ENCODE results near the gene GPC5. TPM values are rescaled to one million over a fixed set of nuclear protein-coding genes. Genes with fewer than 3 reads are reported as not detected.

The GPC5 gene
- total and polyA plus RNA-seq, 2 of the 8 experiments (the other 6 are each of a cell fraction or from before 2014, with no cell fraction given) = 0.20 to 0.39 TPM

GRCh38 chr13:91618315-91618714, 219.9 kb downstream of the GPC5 start:
- H2BK5ac ChIP-seq (ENCODE audit: low read depth, low read length) = no peak overlapping the region
- H3K23me2 ChIP-seq (ENCODE audit: low read depth, low read length) = no peaks in the 10 kb centered on the region
- H3K23ac ChIP-seq (ENCODE audit: insufficient read length) = no peak overlapping the region
- no peak overlapping the region for H3K4me2 ChIP-seq (ENCODE audit: insufficient read depth in 1 of 2, low read depth in 2 of 2, low read length in 2 of 2)
- no peak overlapping the region for H2BK20ac ChIP-seq (ENCODE audit: low read length)
- no peaks in the 10 kb centered on the region for H3K27me3 ChIP-seq (replicated peaks in 1 of 4; ENCODE audit: control insufficient read depth in 3 of 4, extremely low read depth in 1 of 4, insufficient read depth in 3 of 4, low read length in 3 of 4)
- no peak overlapping the region for H3K18ac ChIP-seq (ENCODE audit: extremely low read depth, low read length)
- ChIA-PET POLR2A (ENCODE audit: partially characterized antibody) (no interaction called here), CTCF (ENCODE audit: partially characterized antibody) (interaction anchor here (0.6 to 1.3 kb wide), 4 partner anchors 10 to 94 kb away, joined by 3 to 4 read pairs (median 3); no protein-coding TSS in a partner anchor)
- no peaks in the 10 kb centered on the region for H3K36me3 ChIP-seq (ENCODE audit: control insufficient read depth in 2 of 4, insufficient read depth in 4 of 4, low read length in 3 of 4)
- H3K56ac ChIP-seq (replicated peaks; ENCODE audit: insufficient read length, low read depth, low read length) = no peak overlapping the region
- H3K9ac ChIP-seq (replicated peaks in 1 of 4; ENCODE audit: extremely low read depth in 1 of 4, low read depth in 3 of 4, low read length in 3 of 4) = no peak overlapping the region
- H2AFZ ChIP-seq (ENCODE audit: low read length) = no peak overlapping the region
- no peak overlapping the region for H3K4ac ChIP-seq (replicated peaks; ENCODE audit: insufficient read length, low read depth, low read length)
- no peak overlapping the region for H2BK15ac ChIP-seq (ENCODE audit: low read length)
- TF ChIP-seq MAFK (IDR thresholded peaks at IDR 0.05; ENCODE audit: low read depth, low read length) (no peak), YY1 (IDR thresholded peaks at IDR 0.05; ENCODE audit: low read depth, low read length) (no peak), POLR2A (IDR thresholded peaks at IDR 0.05; ENCODE audit: control extremely low read depth in 1 of 2, low read depth in 2 of 2, low read length in 2 of 2) (no peak)
- no peaks in the 10 kb centered on the region for H3K9me3 ChIP-seq (ENCODE audit: insufficient read depth in 2 of 2, low read depth in 1 of 2, low read length in 1 of 2)
- no peak overlapping the region for H3K14ac ChIP-seq (ENCODE audit: insufficient read length)
- H2BK120ac ChIP-seq (replicated peaks; ENCODE audit: low read depth, low read length) = no peak overlapping the region
- DNase-seq (ENCODE audit: low read depth in 1 of 2, low spot score in 2 of 2) (no peak), FAIRE-seq (no peak)
- no peaks in the 10 kb centered on the region for H3K79me1 ChIP-seq (ENCODE audit: low read depth, low read length)
- H4K8ac ChIP-seq (ENCODE audit: extremely low read depth, insufficient read depth, low read length) = no peak overlapping the region
- no peak overlapping the region for H2BK12ac ChIP-seq (ENCODE audit: low read depth, low read length)
- no peak overlapping the region for H2AK5ac ChIP-seq (ENCODE audit: low read depth, low read length)
- no peak overlapping the region for H4K91ac ChIP-seq (replicated peaks; ENCODE audit: insufficient read length, low read length)
- WGBS, 2 experiments (ENCODE audit: extremely low coverage in 1 of 2, insufficient coverage in 1 of 2, insufficient read length in 1 of 2, insufficient replicate concordance in 2 of 2, low coverage in 1 of 2, low lambda C conversion rate in 2 of 2, missing lambda C conversion rate in 1 of 2) = 95% methylated on average over 3 of the region's 3 CpGs; no CpG with 5 or more reads in 1 of the 2 experiments
- H4K5ac ChIP-seq (ENCODE audit: insufficient read length, low read depth, low read length) = no peak overlapping the region
- no peaks in the 10 kb centered on the region for H3K4me1 ChIP-seq (replicated peaks in 1 of 4; ENCODE audit: control insufficient read depth in 3 of 4, insufficient read depth in 4 of 4, low read length in 3 of 4)
- H4K20me1 ChIP-seq (replicated peaks in 1 of 2; ENCODE audit: control insufficient read depth in 1 of 2, insufficient read depth in 2 of 2, low read length in 2 of 2) = no peaks in the 10 kb centered on the region
- H3K27ac ChIP-seq (ENCODE audit: low read depth, low read length) = no peak overlapping the region
- H3K4me3 ChIP-seq (ENCODE audit: extremely low read depth in 1 of 4, insufficient read depth in 2 of 4, low read depth in 3 of 4, low read length in 4 of 4) = no peak overlapping the region
- no peaks in the 10 kb centered on the region for H3K79me2 ChIP-seq (ENCODE audit: control insufficient read depth in 1 of 2, insufficient read depth in 2 of 2, low read length in 2 of 2)

Data from H1 (cell line).